ENCODE measurements around the gene TADA2B.

Gene TADA2B

GRCh38 chr4:7068279-7068842, 25.2 kb downstream of the TADA2B start:
- Histone ChIP-seq H3K4me3 (ENCODE audit: insufficient read depth in 1 of 2, low read depth in 1 of 2, low read length in 2 of 2) (peak overlapping the region; percentile 81 to 91), H3K4ac (ENCODE audit: low read depth in 1 of 2, low read length in 2 of 2) (peak overlapping the region in 1 of 2 experiments; percentile 64), H3K36me3 (ENCODE audit: control insufficient read depth in 1 of 2, insufficient read depth in 2 of 2, low read depth in 1 of 2, low read length in 2 of 2) (peaks cover 15 to 17% of the 10 kb centered on the region in 2 experiments), H2BK12ac (ENCODE audit: low read length in 2 of 2) (no peak overlapping the region), H2BK120ac (ENCODE audit: low read depth, low read length) (no peak overlapping the region), H2BK15ac (ENCODE audit: low read depth, poor library complexity, severe bottlenecking) (peak overlapping the region; percentile 97), H3K9me3 (ENCODE audit: control insufficient read depth, low read length) (no peaks in the 10 kb centered on the region), H3K27me3 (ENCODE audit: control insufficient read depth in 1 of 2, insufficient read depth in 1 of 2, low read length in 2 of 2) (peaks cover 7 to 22% of the 10 kb centered on the region in 2 experiments), H3K18ac (ENCODE audit: low read depth in 1 of 2, low read length in 2 of 2) (peak overlapping the region; percentile 68 to 81), H3K79me1 (replicated peaks; ENCODE audit: low read length, poor library complexity, severe bottlenecking) (peaks cover 18% of the 10 kb centered on the region), H3K4me1 (ENCODE audit: control insufficient read depth, insufficient read depth, low read depth, low read length) (peaks cover 8% of the 10 kb centered on the region), H3K9ac (ENCODE audit: low read length) (peak overlapping the region; percentile 91), H2BK5ac (ENCODE audit: low read depth, low read length, poor library complexity, severe bottlenecking) (no peak overlapping the region), H4K8ac (ENCODE audit: low read length) (no peak overlapping the region), H4K91ac (ENCODE audit: low read length) (no peak overlapping the region), H3K4me2 (ENCODE audit: low read length, poor library complexity, severe bottlenecking) (peak overlapping the region; percentile 56), H2AK5ac (ENCODE audit: low read length, severe bottlenecking) (no peak overlapping the region), H3K23ac (ENCODE audit: low read length in 2 of 2) (peak overlapping the region in 1 of 2 experiments; percentile 42), H3K27ac (ENCODE audit: low read length, poor library complexity, severe bottlenecking) (peak overlapping the region; percentile 77), H3K14ac (ENCODE audit: low read length in 2 of 2) (peak overlapping the region in 1 of 2 experiments; percentile 93), H2AFZ (ENCODE audit: low read depth, low read length) (peak overlapping the region; percentile 54)
- no peak for DNase-seq
- WGBS: under 1% methylated on average over 35 of the region's 50 CpGs

GRCh38 chr4:7068883-7069282, 25.7 kb downstream of the TADA2B start:
- H2BK5ac ChIP-seq (ENCODE audit: low read depth, low read length, poor library complexity, severe bottlenecking): no peak overlapping the region
- peak overlapping the region in 1 of 2 experiments; percentile 22 for H2BK12ac ChIP-seq (ENCODE audit: low read length in 2 of 2)
- peaks cover 12% of the 10 kb centered on the region in 2 experiments for H3K36me3 ChIP-seq (ENCODE audit: control insufficient read depth in 1 of 2, insufficient read depth in 2 of 2, low read depth in 1 of 2, low read length in 2 of 2)
- H2AK5ac ChIP-seq (ENCODE audit: low read length, severe bottlenecking): no peak overlapping the region
- no peak overlapping the region for H3K18ac ChIP-seq (ENCODE audit: low read depth in 1 of 2, low read length in 2 of 2)
- H2AFZ ChIP-seq (ENCODE audit: low read depth, low read length): peak overlapping the region; percentile 64
- H3K4me2 ChIP-seq (ENCODE audit: low read length, poor library complexity, severe bottlenecking): peak overlapping the region; percentile 56
- no peak overlapping the region for H3K27ac ChIP-seq (ENCODE audit: low read length, poor library complexity, severe bottlenecking)
- H2BK15ac ChIP-seq (ENCODE audit: low read depth, poor library complexity, severe bottlenecking): no peak overlapping the region
- H4K91ac ChIP-seq (ENCODE audit: low read length): no peak overlapping the region
- H3K9ac ChIP-seq (ENCODE audit: low read length): peak overlapping the region; percentile 91
- peak; percentile 43 for DNase-seq
- no peak overlapping the region for H2BK120ac ChIP-seq (ENCODE audit: low read depth, low read length)
- WGBS: 14% methylated on average over 20 of the region's 20 CpGs
- peaks cover 7 to 24% of the 10 kb centered on the region in 2 experiments for H3K27me3 ChIP-seq (ENCODE audit: control insufficient read depth in 1 of 2, insufficient read depth in 1 of 2, low read length in 2 of 2)
- H3K14ac ChIP-seq (ENCODE audit: low read length in 2 of 2): no peak overlapping the region
- peak overlapping the region in 1 of 2 experiments; percentile 89 for H3K23ac ChIP-seq (ENCODE audit: low read length in 2 of 2)
- H3K4ac ChIP-seq (ENCODE audit: low read depth in 1 of 2, low read length in 2 of 2): peak overlapping the region in 1 of 2 experiments; percentile 9
- H3K9me3 ChIP-seq (ENCODE audit: control insufficient read depth, low read length): no peaks in the 10 kb centered on the region
- H3K79me1 ChIP-seq (replicated peaks; ENCODE audit: low read length, poor library complexity, severe bottlenecking): peaks cover 13% of the 10 kb centered on the region
- H3K4me1 ChIP-seq (ENCODE audit: control insufficient read depth, insufficient read depth, low read depth, low read length): peaks cover 8% of the 10 kb centered on the region
- peak overlapping the region in 1 of 2 experiments; percentile 91 for H3K4me3 ChIP-seq (ENCODE audit: insufficient read depth in 1 of 2, low read depth in 1 of 2, low read length in 2 of 2)
- H4K8ac ChIP-seq (ENCODE audit: low read length): no peak overlapping the region

- Histone ChIP-seq H2BK12ac (ENCODE audit: low read length in 2 of 2) (no peak overlapping the region), H3K9me3 (ENCODE audit: control insufficient read depth, low read length) (no peaks in the 10 kb centered on the region), H3K4me3 (ENCODE audit: insufficient read depth in 1 of 2, low read depth in 1 of 2, low read length in 2 of 2) (no peak overlapping the region), H4K91ac (ENCODE audit: low read length) (no peak overlapping the region), H3K14ac (ENCODE audit: low read length in 2 of 2) (no peak overlapping the region), H3K18ac (ENCODE audit: low read depth in 1 of 2, low read length in 2 of 2) (no peak overlapping the region), H2BK5ac (ENCODE audit: low read depth, low read length, poor library complexity, severe bottlenecking) (no peak overlapping the region), H3K23ac (ENCODE audit: low read length in 2 of 2) (no peak overlapping the region), H3K9ac (ENCODE audit: low read length) (no peak overlapping the region), H3K4ac (ENCODE audit: low read depth in 1 of 2, low read length in 2 of 2) (no peak overlapping the region), H2AK5ac (ENCODE audit: low read length, severe bottlenecking) (no peak overlapping the region), H2AFZ (ENCODE audit: low read depth, low read length) (no peak overlapping the region), H2BK120ac (ENCODE audit: low read depth, low read length) (no peak overlapping the region), H3K27ac (ENCODE audit: low read length, poor library complexity, severe bottlenecking) (no peak overlapping the region), H3K27me3 (ENCODE audit: control insufficient read depth in 1 of 2, insufficient read depth in 1 of 2, low read length in 2 of 2) (peaks cover 7 to 24% of the 10 kb centered on the region in 2 experiments), H4K8ac (ENCODE audit: low read length) (no peak overlapping the region), H2BK15ac (ENCODE audit: low read depth, poor library complexity, severe bottlenecking) (no peak overlapping the region), H3K4me2 (ENCODE audit: low read length, poor library complexity, severe bottlenecking) (no peak overlapping the region), H3K36me3 (ENCODE audit: control insufficient read depth in 1 of 2, insufficient read depth in 2 of 2, low read depth in 1 of 2, low read length in 2 of 2) (peaks cover 3 to 5% of the 10 kb centered on the region in 2 experiments), H3K4me1 (ENCODE audit: control insufficient read depth, insufficient read depth, low read depth, low read length) (peaks cover 10% of the 10 kb centered on the region), H3K79me1 (replicated peaks; ENCODE audit: low read length, poor library complexity, severe bottlenecking) (peaks cover 9% of the 10 kb centered on the region)
- WGBS: 50% methylated on average over 23 of the region's 23 CpGs
- peak; percentile 69 for DNase-seq
Observed at GRCh38 chr4:7070729-7071511, 27.7 kb downstream of the TADA2B start.

- DNase-seq: no peak
- no peaks in the 10 kb centered on the region for H3K79me1 ChIP-seq (replicated peaks; ENCODE audit: low read length, poor library complexity, severe bottlenecking)
- no peak overlapping the region for H3K23ac ChIP-seq (ENCODE audit: low read length in 2 of 2)
- no peak overlapping the region for H3K18ac ChIP-seq (ENCODE audit: low read depth in 1 of 2, low read length in 2 of 2)
- H3K36me3 ChIP-seq (ENCODE audit: control insufficient read depth in 1 of 2, insufficient read depth in 2 of 2, low read depth in 1 of 2, low read length in 2 of 2): no peaks in the 10 kb centered on the region
- H4K8ac ChIP-seq (ENCODE audit: low read length): no peak overlapping the region
- no peak overlapping the region for H3K4me3 ChIP-seq (ENCODE audit: insufficient read depth in 1 of 2, low read depth in 1 of 2, low read length in 2 of 2)
- H3K4ac ChIP-seq (ENCODE audit: low read depth in 1 of 2, low read length in 2 of 2): no peak overlapping the region
- H3K14ac ChIP-seq (ENCODE audit: low read length in 2 of 2): no peak overlapping the region
- no peak overlapping the region for H3K9ac ChIP-seq (ENCODE audit: low read length)
- H2BK12ac ChIP-seq (ENCODE audit: low read length in 2 of 2): no peak overlapping the region
- 92% methylated on average over 14 of the region's 14 CpGs for WGBS
- H3K9me3 ChIP-seq (ENCODE audit: control insufficient read depth, low read length): no peaks in the 10 kb centered on the region
- no peak overlapping the region for H4K91ac ChIP-seq (ENCODE audit: low read length)
- peaks cover 7 to 29% of the 10 kb centered on the region in 2 experiments for H3K27me3 ChIP-seq (ENCODE audit: control insufficient read depth in 1 of 2, insufficient read depth in 1 of 2, low read length in 2 of 2)
- no peak overlapping the region for H3K4me2 ChIP-seq (ENCODE audit: low read length, poor library complexity, severe bottlenecking)
- peaks cover 11% of the 10 kb centered on the region for H3K4me1 ChIP-seq (ENCODE audit: control insufficient read depth, insufficient read depth, low read depth, low read length)
- no peak overlapping the region for H2BK5ac ChIP-seq (ENCODE audit: low read depth, low read length, poor library complexity, severe bottlenecking)
- H3K27ac ChIP-seq (ENCODE audit: low read length, poor library complexity, severe bottlenecking): no peak overlapping the region
- H2AK5ac ChIP-seq (ENCODE audit: low read length, severe bottlenecking): no peak overlapping the region
- no peak overlapping the region for H2BK15ac ChIP-seq (ENCODE audit: low read depth, poor library complexity, severe bottlenecking)
- no peak overlapping the region for H2BK120ac ChIP-seq (ENCODE audit: low read depth, low read length)
- H2AFZ ChIP-seq (ENCODE audit: low read depth, low read length): no peak overlapping the region
Observed at GRCh38 chr4:7073059-7073458, 29.9 kb downstream of the TADA2B start.
